Neuronal stem cell (in vitro differentiated cells): ENCODE measurements around the gene CACNB2.

Experiments
- DNase-seq: peaks from one replicate; pipeline ENCODE4 v3.0.0-alpha.2; 2013; ENCODE audit warnings: low spot score
- H2AFZ ChIP-seq: one replicate; pipeline ENCODE4 v1.6.1; 2013; ENCODE audit warnings: mild to moderate bottlenecking, low read length, inconsistent platforms
- H2AK5ac ChIP-seq: 2 replicates; pipeline ENCODE4 v1.6.1; 2013; ENCODE audit warnings: low read depth, mild to moderate bottlenecking, inconsistent platforms, low read length, moderate library complexity, mixed read lengths
- H2BK120ac ChIP-seq: 2 replicates; pipeline ENCODE4 v1.6.1; 2013; ENCODE audit warnings: low read depth, mild to moderate bottlenecking, inconsistent platforms, low read length, moderate library complexity, mixed read lengths
- H2BK12ac ChIP-seq: one replicate; pipeline ENCODE4 v1.6.1; 2013; ENCODE audit warnings: low read length, inconsistent platforms
- H2BK15ac ChIP-seq: 2 replicates; pipeline ENCODE4 v1.6.1; 2013; ENCODE audit warnings: mild to moderate bottlenecking, low read length, inconsistent platforms, mixed read lengths
- H2BK5ac ChIP-seq: one replicate; pipeline ENCODE4 v1.6.1; 2013; ENCODE audit warnings: inconsistent platforms, mild to moderate bottlenecking, low read length, moderate library complexity
- H3K14ac ChIP-seq: one replicate; pipeline ENCODE4 v1.6.1; 2013; ENCODE audit warnings: low read length, inconsistent platforms
- H3K18ac ChIP-seq: 2 replicates; pipeline ENCODE4 v1.6.1; 2013; ENCODE audit warnings: low read length, inconsistent platforms
- H3K23ac ChIP-seq: 2 replicates; pipeline ENCODE4 v1.6.1; 2013; ENCODE audit warnings: low read depth, mild to moderate bottlenecking, mixed read lengths, low read length, inconsistent platforms; ENCODE audit not compliant: poor library complexity
- H3K27ac ChIP-seq: replicated peaks from 3 replicates; pipeline ENCODE4 v1.5.1; 2013; ENCODE audit warnings: low read length, inconsistent platforms
- H3K27me3 ChIP-seq, 3 experiments: 2 replicates each; pipeline ENCODE4 v1.6.1; 2013; ENCODE audit warnings: low read length in 3 of 3, mild to moderate bottlenecking in 2 of 3, inconsistent platforms in 1 of 3, low read depth in 1 of 3, mixed read lengths in 1 of 3, moderate library complexity in 1 of 3; ENCODE audit not compliant: control insufficient read depth in 3 of 3, insufficient read depth in 3 of 3
- H3K36me3 ChIP-seq, 2 donors: replicated peaks in 1 of 2; 2 replicates each; pipeline ENCODE4 v1.6.1; 2013; ENCODE audit warnings: low read length in 2 of 2; ENCODE audit not compliant: control insufficient read depth in 2 of 2, insufficient read depth in 2 of 2
- H3K4ac ChIP-seq: 2 replicates; pipeline ENCODE4 v1.6.1; 2013; ENCODE audit warnings: inconsistent platforms, mild to moderate bottlenecking, low read length, moderate library complexity
- H3K4me1 ChIP-seq, 2 donors: 1 replicate in 1 of 2; 2 replicates in 1 of 2; pipeline ENCODE4 v1.6.1; 2013; ENCODE audit warnings: low read length in 2 of 2, low read depth in 1 of 2; ENCODE audit not compliant: control insufficient read depth in 2 of 2, insufficient read depth in 1 of 2
- H3K4me2 ChIP-seq: one replicate; pipeline ENCODE4 v1.6.1; 2013; ENCODE audit warnings: mild to moderate bottlenecking, low read length, inconsistent platforms; ENCODE audit not compliant: insufficient read depth, poor library complexity, severe bottlenecking
- H3K4me3 ChIP-seq, 2 donors: 2 replicates each; pipeline ENCODE4 v1.5.1; 2013; ENCODE audit warnings: low read length in 2 of 2, mild to moderate bottlenecking in 2 of 2, inconsistent platforms in 1 of 2, moderate library complexity in 1 of 2
- H3K79me1 ChIP-seq: one replicate; pipeline ENCODE4 v1.6.1; 2013; ENCODE audit warnings: low read depth, mild to moderate bottlenecking, inconsistent platforms, low read length, moderate library complexity
- H3K9ac ChIP-seq: one replicate; pipeline ENCODE4 v1.6.1; 2013; ENCODE audit warnings: mild to moderate bottlenecking, low read depth, low read length, inconsistent platforms; ENCODE audit not compliant: poor library complexity
- H3K9me3 ChIP-seq, 2 donors: replicated peaks in 1 of 2; 2 replicates each; pipeline versions ENCODE3 to v1.6.1; 2013; ENCODE audit warnings: low read length in 2 of 2, mild to moderate bottlenecking in 2 of 2, inconsistent platforms in 1 of 2, low read depth in 1 of 2, mixed read lengths in 1 of 2, moderate library complexity in 1 of 2; ENCODE audit not compliant: control insufficient read depth in 2 of 2, insufficient read depth in 1 of 2
- H4K8ac ChIP-seq: one replicate; pipeline ENCODE4 v1.6.1; 2013; ENCODE audit warnings: low read depth, mild to moderate bottlenecking, inconsistent platforms, low read length, moderate library complexity
- H4K91ac ChIP-seq: one replicate; pipeline ENCODE4 v1.6.1; 2013; ENCODE audit warnings: low read length, low read depth, mild to moderate bottlenecking, inconsistent platforms; ENCODE audit not compliant: poor library complexity
- WGBS, 2 donors: extraction: QIAGEN DNeasy Blood & Tissue Kit; methylation state at CpG; one replicate each; pipeline ENCODE4 v1.1.7; 2013; ENCODE audit warnings: missing lambda C conversion rate in 2 of 2, mixed read lengths in 1 of 2; ENCODE audit not compliant: insufficient read length in 2 of 2, insufficient replicate concordance in 1 of 2; ENCODE audit errors: extremely low coverage in 2 of 2; 5-methylcytosine and 5-hydroxymethylcytosine counted together

CACNB2 gene

GRCh38 chr10:18098201-18098600 lies 42.0 kb upstream of the CACNB2 start:
- H4K91ac ChIP-seq, result no peak overlapping the region
- H3K27me3 ChIP-seq, result no peaks in the 10 kb centered on the region
- H3K4me1 ChIP-seq, result no peaks in the 10 kb centered on the region
- no peak overlapping the region for H3K9ac ChIP-seq
- H2BK120ac ChIP-seq, result no peak overlapping the region
- H2AFZ ChIP-seq, result no peak overlapping the region
- H3K27ac ChIP-seq, result no peak overlapping the region
- WGBS, 2 donors, result no CpG with 5 or more reads among the region's 3 CpGs
- H3K79me1 ChIP-seq, result no peaks in the 10 kb centered on the region
- no peaks in the 10 kb centered on the region for H3K9me3 ChIP-seq
- H3K4ac ChIP-seq, result no peak overlapping the region
- H3K14ac ChIP-seq, result no peak overlapping the region
- H3K4me3 ChIP-seq, result no peak overlapping the region
- H4K8ac ChIP-seq, result no peak overlapping the region
- H2AK5ac ChIP-seq, result no peak overlapping the region
- no peak overlapping the region for H2BK12ac ChIP-seq
- no peak overlapping the region for H2BK15ac ChIP-seq
- H3K18ac ChIP-seq, result no peak overlapping the region
- no peak overlapping the region for H3K4me2 ChIP-seq
- no peak for DNase-seq
- H3K23ac ChIP-seq, result no peak overlapping the region
- no peaks in the 10 kb centered on the region for H3K36me3 ChIP-seq
- no peak overlapping the region for H2BK5ac ChIP-seq

- Histone ChIP-seq H2AK5ac (no peak overlapping the region), H3K9me3 (no peaks in the 10 kb centered on the region), H4K91ac (no peak overlapping the region), H3K18ac (no peak overlapping the region), H3K36me3 (no peaks in the 10 kb centered on the region), H3K14ac (no peak overlapping the region), H2AFZ (no peak overlapping the region), H2BK120ac (no peak overlapping the region), H3K27me3 (no peaks in the 10 kb centered on the region), H3K4me3 (no peak overlapping the region), H3K4ac (no peak overlapping the region), H3K4me1 (no peaks in the 10 kb centered on the region), H3K79me1 (no peaks in the 10 kb centered on the region), H2BK5ac (no peak overlapping the region), H4K8ac (no peak overlapping the region), H2BK12ac (no peak overlapping the region), H3K23ac (no peak overlapping the region), H3K27ac (no peak overlapping the region), H3K9ac (no peak overlapping the region), H3K4me2 (no peak overlapping the region), H2BK15ac (no peak overlapping the region)
- WGBS, 2 donors, result no CpG with 5 or more reads among the region's 3 CpGs
- no peak for DNase-seq
Observed at GRCh38 chr10:18099415-18099814, 40.8 kb upstream of the CACNB2 start.

- H4K91ac ChIP-seq, result no peak overlapping the region
- H4K8ac ChIP-seq, result no peak overlapping the region
- no peaks in the 10 kb centered on the region for H3K4me1 ChIP-seq
- H3K27ac ChIP-seq, result no peak overlapping the region
- H3K4ac ChIP-seq, result no peak overlapping the region
- H2BK5ac ChIP-seq, result no peak overlapping the region
- H3K36me3 ChIP-seq, result no peaks in the 10 kb centered on the region
- no peak overlapping the region for H3K23ac ChIP-seq
- DNase-seq, result no peak
- H2AK5ac ChIP-seq, result no peak overlapping the region
- H3K4me2 ChIP-seq, result no peak overlapping the region
- no CpG with 5 or more reads among the region's 1 CpG for WGBS, 2 donors
- no peaks in the 10 kb centered on the region for H3K9me3 ChIP-seq
- no peak overlapping the region for H2BK15ac ChIP-seq
- no peaks in the 10 kb centered on the region for H3K27me3 ChIP-seq
- no peak overlapping the region for H3K14ac ChIP-seq
- H3K9ac ChIP-seq, result no peak overlapping the region
- no peak overlapping the region for H2AFZ ChIP-seq
- H3K79me1 ChIP-seq, result no peaks in the 10 kb centered on the region
- no peak overlapping the region for H3K18ac ChIP-seq
- H3K4me3 ChIP-seq, result no peak overlapping the region
- H2BK12ac ChIP-seq, result no peak overlapping the region
- H2BK120ac ChIP-seq, result no peak overlapping the region
Observed at GRCh38 chr10:18100669-18101068, 39.6 kb upstream of the CACNB2 start.

GRCh38 chr10:18102404-18102803 lies 37.8 kb upstream of the CACNB2 start:
- Histone ChIP-seq H3K4me1 (no peaks in the 10 kb centered on the region), H3K36me3 (no peaks in the 10 kb centered on the region), H3K4me2 (no peak overlapping the region), H3K79me1 (no peaks in the 10 kb centered on the region), H3K9ac (no peak overlapping the region), H2BK12ac (no peak overlapping the region), H4K8ac (no peak overlapping the region), H2AFZ (no peak overlapping the region), H2BK120ac (no peak overlapping the region), H3K9me3 (no peaks in the 10 kb centered on the region), H2BK15ac (no peak overlapping the region), H3K23ac (no peak overlapping the region), H3K27ac (no peak overlapping the region), H3K4ac (no peak overlapping the region), H3K18ac (no peak overlapping the region), H4K91ac (no peak overlapping the region), H2AK5ac (no peak overlapping the region), H3K14ac (no peak overlapping the region), H3K27me3 (no peaks in the 10 kb centered on the region), H2BK5ac (no peak overlapping the region), H3K4me3 (no peak overlapping the region)
- DNase-seq, result no peak
- WGBS, 2 donors, result no CpG with 5 or more reads among the region's 1 CpG
